HG03442 (cell line): ENCODE results near the gene LARGE1.

Source experiments
- ATAC-seq: cut with Tn5 transposase; IDR thresholded peaks from one replicate; pipeline ENCODE4 v1.9.1; 2021; ENCODE audit warnings: mild to moderate bottlenecking, moderate library complexity; ENCODE audit not compliant: unreplicated experiment

LARGE1 gene

DNA sequence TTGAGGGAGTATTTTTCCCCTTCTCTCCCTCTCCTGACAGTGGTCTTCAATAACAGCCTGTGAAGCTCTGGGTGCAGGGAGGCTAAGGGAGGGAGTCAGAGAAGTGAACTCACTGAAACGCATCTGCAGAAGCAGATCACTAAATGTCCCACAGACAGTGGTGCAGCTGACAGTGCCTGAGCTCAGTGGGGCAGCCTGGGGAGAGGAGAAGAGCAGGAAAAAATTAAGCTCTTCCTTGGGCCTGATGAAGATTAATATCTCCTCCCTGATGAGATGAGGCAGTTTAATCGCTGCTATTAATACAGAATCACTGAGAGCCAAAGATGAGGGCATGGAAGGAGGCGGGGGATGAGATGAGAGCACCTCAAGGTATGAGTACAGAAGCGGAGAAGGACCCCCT, 180.8 kb downstream of the LARGE1 start:
- ATAC-seq: no peak

DNA sequence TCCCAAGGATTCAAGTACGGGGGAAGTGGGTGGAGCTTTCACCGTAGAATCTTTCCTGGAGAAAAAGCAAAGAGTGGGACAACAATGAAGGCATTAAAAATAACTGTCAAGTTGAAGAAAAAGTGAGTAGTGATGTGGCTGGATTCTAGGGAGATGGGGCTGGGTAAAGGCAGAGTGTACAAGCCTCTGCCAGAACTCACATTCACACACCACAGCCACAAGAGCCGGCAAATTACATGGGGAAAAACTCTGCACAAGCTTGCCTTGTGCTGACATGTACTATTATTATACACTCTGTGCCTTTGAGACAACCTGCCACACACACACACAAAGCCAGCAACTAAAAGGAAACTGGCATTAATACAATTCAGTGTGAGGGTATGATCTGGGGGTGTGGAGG, 182.6 kb downstream of the LARGE1 start:
- ATAC-seq: no peak

DNA sequence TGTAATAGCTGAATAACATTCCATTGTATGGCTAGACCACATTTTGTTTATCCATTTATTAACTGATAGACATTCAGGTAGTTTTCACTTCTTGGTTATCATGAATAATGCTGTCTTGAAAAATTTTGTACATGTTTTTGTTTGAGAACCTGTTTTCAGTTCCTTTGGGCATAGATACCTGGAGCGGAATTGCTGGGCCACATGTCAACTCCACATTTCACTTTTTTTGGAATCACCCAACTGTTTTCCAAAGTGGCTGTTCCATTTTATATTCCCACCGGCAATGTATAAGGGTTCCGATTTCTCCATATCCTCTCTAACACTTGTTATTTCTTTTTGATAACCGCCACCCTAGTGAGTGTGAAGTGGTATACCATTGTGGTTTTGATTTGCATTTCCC, 184.3 kb downstream of the LARGE1 start:
- ATAC-seq: no peak

DNA sequence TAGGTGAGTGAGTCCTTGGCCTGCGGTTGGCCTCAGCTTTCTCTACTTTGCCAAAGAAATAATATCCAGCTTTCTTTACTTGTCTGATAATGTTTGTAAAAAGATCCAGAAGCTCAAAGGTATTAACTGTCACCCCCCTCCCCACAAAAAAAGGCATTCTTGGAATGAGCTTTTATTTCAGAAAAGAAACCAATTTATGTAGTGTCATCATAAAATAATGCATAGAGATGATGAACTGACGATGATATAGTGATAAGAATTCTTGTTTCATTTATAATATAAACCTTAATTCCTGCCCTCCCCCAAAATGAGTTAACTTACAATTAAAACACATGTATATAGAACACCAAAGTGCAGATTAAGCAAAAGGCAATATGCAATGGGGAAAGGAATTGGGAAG, 191.4 kb downstream of the LARGE1 start:
- no peak for ATAC-seq

DNA sequence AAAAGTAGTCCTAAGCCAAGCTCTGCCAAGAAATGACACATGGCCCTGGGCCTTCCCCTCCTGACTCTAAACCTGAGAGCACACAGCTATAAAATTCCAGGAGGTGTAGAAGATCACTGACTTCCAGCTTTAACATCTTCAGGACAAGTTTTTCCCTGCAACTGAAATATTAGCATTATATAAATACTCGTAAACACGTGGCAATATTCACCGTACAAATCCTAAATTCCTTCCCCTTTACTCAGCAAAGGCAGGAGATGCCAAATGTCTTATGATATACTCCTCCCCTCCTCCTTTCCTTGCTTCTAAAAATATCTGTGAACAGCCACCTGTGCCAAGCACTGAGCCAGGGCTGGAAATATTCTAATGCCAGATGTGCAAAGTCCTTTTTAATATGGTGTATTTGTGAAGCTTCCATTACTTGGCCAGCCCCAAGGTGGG, 194.0 kb downstream of the LARGE1 start:
- no peak for ATAC-seq

DNA sequence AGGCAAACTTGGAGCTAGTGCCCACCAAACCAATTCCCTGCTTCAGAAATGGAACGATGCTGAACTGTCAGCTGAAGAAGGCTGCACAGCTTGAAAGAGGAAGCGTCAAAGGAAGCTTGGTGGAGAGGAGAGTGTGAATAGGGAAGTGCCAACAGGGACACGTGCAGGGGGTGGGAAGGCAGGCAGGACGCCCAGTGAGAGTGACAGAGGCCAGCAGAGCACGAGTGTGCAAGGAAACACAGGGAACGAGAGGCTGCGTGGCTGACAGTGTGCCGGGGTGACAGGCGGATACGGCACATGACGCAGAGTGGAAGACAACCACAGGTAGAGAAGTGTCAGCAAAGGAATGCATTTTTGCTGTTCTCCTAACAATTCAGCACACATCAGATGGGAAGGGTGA, 196.4 kb downstream of the LARGE1 start:
- no peak for ATAC-seq

DNA sequence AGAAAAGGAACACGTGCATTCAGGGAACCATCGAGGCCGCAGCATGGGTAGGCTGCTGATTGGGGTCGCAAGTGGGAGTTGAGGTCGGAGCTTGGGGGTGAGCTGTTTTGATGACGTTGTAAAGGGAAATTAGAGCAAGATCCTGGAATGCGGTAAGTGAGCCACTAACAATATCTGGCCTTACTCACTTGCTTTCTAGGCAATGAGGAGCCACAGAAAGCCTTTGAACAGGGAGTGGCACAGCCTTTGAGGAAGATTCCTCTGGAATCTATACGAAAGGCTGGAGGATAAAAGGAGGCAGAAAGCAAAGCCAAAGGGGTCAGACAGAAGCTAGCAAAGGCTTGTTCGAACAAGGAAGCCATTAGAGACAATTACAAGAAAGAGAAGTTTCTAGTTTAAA, 197.5 kb downstream of the LARGE1 start:
- ATAC-seq: no peak

DNA sequence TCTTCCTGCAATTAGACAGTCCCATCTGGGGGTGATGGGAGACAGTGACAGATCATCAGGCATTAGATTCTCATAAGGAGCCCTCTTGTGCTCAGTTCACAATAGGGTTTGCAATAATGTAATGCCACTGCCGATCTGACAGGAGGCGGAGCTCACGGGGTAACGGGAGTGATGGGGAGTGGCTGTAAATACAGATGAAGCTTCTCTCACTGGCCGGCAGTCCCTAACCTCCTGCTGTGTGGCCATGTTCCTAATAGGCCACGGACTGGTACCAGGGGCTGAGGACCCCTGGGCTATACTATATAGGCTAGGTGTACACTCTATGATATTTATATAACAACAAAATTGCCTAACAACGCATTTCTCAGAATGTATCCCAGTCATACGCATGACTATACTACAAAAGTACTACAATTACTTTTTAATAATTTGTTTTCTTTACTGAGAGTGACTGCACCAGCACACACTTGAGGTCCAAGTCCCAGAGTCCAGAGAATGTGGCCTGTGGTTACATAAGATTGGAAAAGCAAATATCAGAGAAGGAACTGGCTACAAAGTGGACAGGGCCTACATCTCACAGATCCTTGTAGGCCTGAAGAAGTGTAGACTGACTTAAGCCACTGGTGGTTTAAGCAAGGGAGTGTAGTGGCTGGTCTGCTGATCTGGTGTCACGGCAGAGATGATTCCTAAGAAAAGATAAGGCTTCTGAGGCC, 200.0 kb downstream of the LARGE1 start:
- ATAC-seq: no peak

DNA sequence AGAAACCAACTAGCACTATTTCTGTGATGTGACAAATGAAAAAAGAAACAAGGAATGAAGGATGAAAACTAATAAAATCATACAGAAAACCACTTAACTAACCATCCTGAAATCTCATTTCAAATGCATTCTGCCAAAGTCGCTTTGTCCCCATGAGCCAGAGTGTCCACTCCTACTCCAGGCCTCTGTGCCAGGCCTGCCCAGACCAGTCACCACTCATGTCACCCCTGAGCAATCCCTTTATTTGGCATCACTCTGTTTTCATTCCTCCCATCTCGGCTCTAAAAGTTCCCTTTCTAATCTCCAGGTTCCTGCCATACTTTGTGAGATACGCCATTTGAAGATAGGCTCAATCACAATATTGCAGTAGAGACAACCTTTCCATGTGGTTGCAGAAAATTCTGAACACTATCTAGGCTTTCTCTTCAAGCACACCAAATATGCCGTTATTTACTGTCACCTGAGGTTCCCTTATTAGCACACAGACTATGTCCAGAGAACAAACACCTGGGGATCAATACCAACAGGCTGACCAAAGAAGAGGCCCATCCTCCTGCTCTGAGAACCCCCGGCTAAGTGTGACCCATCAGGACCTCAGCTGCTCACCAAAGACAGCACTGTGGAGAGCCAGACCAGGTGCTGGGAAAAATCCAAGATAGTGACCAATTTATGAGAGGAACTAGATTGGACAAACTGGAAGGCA, 202.4 kb downstream of the LARGE1 start:
- no peak for ATAC-seq

DNA sequence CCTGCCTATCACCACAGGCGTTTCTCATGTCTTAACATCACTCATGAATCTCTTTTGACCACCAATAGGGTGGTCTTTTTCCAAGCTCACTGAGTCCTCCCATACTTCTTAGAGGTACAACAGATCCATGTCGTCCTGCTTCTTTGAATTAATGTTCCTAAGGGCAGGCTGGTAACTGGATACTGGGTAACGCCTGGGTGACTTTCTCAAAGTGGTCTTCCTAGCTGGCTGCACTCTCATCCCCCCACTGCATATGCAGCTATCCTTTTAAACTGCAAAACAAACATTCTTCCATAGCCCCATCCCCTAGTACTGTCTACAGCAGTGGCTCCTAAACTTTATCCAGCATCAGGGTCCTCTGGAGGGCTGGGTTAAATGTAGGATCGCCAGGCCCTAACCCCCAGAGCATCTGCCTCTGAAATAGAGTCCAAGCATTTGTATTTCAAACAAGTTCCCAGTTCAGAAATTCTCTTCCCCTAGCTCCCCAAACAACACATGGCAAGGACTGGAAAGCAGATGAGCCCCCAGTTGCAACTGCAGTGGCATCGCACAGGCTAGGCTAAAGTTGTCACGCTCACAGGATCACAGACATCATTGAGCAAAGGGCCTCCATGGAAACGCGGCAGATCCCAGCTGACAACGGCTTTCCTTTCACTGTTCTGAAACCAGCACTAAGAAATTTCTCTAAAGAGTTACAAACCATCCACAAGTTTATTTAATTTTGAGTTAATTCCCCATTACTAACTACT, 204.9 kb downstream of the LARGE1 start:
- ATAC-seq: no peak

DNA sequence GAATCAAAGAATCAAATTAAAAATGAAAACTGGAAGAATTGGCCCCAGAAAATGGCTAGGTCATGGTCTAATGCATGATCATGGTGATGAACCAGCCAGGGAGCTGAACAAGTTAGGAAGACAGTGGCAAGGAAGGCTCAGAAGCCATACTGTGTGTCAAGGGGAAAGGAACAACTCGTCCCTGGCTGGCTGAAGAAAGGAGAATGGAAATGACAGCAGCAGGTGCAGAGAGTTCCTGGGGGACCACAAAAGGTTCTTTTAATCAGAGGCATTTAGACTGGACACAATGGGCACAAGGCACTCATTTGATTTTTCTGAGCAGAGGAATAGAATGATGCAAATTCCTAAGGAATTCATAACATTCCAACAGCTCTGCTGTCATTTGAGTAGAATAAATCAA, 209.9 kb downstream of the LARGE1 start:
- no peak for ATAC-seq

DNA sequence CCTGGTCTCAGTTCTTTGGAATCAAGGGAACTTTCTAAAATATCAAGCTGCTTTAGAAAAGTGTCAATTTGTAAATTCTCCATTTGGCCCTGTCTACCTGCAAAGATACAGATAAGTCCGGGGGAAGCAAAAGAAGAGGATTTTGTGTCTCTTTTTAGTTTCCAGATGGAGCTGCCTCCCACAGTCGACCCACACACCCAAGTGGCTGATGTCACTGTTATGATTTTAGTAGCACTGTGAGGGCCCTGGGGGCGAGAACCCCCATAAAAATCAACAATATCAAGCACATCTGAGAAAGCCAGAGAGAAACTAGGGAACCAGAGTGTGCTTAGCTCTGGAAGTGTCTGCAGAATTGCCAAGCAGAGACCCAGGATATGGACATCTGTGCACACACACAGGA, 212.7 kb downstream of the LARGE1 start:
- ATAC-seq: no peak

DNA sequence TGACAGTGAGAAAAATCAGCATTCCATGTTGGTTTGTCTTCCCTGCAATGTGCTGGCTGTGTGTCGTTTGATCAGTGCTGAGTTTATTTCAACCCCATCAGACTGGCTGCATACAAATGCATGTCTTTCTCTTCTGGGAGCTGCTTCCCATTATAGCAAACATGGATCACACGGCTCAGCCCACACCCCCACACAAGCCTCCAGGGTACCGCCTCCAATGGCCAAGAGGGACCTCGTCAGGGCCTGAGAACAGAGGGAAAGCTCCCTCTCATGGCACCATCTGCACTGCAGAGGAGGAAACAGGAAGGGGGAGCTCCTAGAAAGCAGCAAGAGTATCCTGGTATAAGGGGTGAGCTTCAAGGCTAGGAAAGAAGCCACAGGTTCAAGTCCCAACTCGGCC, 214.2 kb downstream of the LARGE1 start:
- ATAC-seq: no peak

DNA sequence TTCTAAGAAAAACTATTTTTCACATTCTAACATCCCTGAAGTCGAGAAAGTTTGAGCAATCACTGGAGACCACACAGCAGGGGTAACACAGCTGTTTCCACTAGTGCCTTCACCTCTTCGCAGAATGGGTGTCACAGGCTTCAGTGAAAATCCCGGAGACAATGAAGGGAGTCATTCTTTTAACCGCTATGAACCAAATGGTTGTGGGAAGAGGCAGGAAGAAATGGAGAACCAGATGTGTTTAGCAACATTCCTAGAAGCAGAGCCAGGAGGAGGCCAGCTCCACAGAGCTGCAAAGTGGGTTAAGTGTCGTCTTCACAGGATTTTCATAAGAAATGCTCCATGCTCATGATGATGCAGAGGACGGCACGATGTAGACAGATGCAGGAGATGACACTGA, 221.1 kb downstream of the LARGE1 start:
- no peak for ATAC-seq

DNA sequence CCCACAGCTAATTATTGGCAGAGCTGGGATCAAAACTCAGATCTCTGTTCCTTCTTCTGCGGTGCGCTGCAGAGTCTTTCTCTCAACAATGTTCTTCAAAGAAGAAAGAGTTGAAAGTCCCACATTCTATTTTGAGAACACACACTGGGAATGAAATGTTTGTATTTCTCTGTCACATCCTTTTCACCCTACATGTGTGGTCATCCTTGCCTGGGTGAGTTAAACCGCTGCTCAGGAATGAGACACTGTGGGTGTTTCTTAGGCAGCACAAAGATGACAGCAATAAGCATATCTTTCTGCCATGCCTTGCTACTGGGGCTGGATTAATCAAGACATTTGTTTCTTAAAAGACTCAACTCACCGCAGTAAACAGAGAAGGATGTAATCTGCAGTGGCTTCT, 222.6 kb downstream of the LARGE1 start:
- ATAC-seq: no peak

DNA sequence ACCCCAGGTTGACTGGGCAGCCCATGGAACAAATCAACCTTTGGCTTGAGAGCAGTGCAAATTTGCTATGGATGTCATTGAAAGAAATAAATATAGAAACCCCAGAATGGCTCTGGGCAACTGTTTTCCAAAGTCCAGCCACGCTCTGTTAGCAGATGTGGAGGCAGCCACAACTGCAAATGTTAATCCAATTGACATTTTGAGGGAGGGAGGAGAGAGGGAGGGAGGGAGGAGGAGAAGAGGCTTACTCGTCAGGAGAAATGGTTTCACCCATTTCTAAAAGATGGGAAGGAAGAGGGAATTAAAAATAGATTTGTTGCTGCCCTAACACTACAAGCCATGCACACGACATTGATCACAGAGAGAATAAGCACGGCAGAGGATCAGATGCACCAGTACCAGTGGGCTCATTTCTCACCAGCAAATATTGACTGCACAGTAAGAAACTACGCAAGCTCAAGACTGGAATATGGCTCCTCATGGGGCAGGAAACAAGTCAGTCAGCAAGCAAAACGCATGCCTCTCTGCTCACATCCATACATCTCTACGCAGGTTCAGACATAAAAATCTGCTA, 229.1 kb downstream of the LARGE1 start:
- no peak for ATAC-seq

DNA sequence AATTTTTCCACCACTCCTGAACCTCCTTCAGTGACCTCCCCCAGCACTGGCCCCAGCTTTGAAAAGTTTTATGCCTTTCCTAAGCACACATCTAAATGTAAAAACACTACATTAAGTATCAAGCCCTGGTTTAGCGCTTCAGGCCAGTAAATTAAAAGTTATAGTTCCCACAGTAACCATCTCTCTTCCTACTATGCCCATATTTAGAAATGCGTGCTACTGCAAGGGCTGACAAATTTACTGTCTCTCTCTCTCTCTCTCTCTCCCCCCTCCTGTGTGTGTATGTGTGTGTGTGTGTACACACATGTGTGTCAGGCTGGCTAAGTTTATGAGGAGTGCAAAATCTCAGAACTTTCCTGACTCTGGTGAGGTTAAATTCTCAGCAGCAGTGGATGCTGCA, 231.4 kb downstream of the LARGE1 start:
- no peak for ATAC-seq

DNA sequence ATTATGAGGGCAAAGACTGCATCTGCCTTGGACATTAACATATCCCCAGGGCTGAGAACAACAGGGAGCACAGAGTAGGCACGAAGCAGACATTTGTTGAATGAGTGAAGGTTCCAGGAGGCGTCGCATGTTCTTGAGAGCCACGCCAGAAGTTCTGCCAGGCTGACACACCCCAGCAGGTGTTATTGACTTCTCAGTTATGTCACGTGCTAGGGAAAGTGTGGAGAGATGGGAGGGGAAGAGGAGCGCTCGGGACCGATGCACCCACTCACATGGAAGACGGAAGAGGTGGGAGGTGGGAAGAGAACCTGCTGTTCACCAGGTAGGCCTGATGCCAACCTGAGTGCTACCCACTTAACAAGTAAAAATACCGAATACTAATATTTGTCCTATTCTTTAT, 232.8 kb downstream of the LARGE1 start:
- ATAC-seq: no peak

DNA sequence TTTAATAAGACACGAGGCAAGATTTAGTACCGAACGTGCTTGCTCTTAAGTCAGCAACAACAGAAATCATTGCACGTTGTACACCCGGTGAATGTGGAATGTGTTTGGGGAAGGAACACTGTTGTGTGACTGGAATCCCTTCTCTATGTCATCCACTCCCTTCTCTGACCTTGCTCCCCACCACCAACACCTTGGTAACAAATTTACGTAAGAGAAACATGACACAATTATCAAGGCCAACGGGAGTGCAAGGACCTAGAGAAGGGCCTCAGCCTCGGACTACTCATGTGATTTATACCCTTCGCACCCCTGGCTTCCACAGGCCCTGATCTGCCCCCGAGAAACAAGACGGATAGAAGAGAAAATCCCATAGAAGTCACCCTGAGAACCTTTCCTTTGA, 236.2 kb downstream of the LARGE1 start:
- ATAC-seq: no peak

DNA sequence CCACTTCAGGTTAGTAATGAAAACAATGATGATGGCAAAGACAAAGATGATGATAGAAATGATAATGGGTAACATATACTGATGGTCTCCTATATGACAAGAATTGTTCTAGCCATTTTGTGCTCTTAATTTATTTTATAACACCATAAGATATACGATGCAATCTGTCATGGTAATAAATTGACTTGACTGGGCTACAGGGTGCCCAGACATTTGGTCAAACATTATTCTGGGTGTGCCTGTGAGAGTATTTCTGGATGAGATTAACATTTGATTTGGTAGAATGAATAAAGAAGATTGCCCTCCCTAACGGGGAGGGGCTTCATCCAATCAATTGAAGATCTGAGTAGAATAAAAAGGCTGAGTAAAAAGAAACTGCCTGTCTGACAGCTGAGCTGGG, 237.3 kb downstream of the LARGE1 start:
- ATAC-seq: no peak

DNA sequence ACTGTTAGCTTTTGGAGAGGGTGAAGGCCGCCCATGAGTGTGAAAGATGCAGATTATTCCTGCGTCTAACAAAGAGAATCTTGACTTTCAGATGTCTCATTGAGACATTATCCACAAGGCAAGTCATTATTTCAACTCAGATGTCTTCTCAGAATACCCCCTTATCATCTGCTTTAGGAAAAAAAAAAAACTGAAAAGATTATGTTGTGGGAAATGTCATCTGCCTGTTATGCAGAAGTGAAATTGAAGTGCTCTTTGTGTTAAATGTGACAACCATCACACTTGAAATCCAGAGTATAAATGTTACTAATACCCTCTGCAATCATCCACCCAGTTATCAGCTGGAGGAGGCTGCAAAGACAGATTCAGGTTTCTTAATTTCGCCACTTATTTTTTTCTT, 239.6 kb downstream of the LARGE1 start:
- no peak for ATAC-seq

DNA sequence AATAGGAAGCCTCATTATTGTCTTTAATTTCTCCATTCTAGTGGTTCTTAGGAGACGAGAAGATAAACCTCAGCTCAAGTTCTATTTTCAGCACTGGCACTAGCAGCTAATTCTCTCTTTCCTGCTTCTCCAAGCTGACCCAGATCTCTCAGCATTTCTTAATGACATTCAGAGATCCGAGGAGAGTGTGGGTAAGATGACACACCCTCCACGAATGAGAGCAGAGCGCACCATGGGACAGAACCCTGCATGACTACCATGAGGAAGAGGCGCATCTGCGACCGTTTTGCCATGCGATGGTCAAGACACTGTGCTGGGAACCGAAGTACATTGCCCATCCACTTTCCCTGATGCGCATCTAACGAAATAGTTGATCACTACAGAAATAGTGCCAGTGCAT, 241.8 kb downstream of the LARGE1 start:
- no peak for ATAC-seq
